ENCODE measurements around the gene USP48.
"Not testable (repeated sequence)": the region's sequence is repeated elsewhere in the genome, so short reads cannot be mapped to it uniquely, and the experiment has no call there.

The USP48 gene

DNA sequence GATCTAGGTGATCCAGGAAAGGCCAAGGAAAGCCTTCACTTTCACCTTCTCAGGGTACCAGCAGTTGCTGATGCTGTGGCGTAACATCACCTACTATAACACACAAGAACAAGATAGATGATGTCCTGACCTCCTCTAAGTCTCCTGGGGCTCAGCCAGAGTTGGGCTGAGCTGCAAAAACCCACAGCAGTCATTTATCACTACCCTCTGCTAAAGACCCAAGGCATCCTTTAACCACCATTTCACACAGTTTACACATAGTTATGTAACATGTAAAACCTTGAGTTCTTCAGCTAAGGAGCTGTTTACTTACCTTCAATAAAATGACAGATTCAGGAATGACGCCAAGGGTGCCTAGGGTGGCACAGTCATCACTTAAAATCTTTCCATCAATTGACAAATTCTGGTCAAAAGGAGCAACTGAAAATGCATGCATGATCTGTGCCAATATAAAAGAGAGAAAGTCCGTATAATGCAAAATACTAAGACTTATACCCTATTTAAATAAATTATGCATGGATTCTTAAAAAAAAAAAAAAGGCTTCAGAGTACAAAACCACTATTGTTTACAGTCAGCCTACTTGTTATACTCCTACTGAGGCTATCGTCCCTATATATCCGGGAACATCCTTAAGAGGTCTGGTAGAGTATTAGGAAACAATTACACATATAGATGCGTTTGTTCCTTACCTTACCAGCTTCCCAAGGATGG lies 93.1 kb downstream of the USP48 start:
- Mint-ChIP-seq H3K4me1 (no peaks in the 10 kb centered on the region), H3K9me3 (no peaks in the 10 kb centered on the region), H3K27ac (no peak overlapping the region), H3K4me3 (no peak overlapping the region), H3K36me3 (ENCODE audit: low read depth) (peaks cover 59% of the 10 kb centered on the region), H3K27me3 (no peaks in the 10 kb centered on the region)
- ATAC-seq (no peak), DNase-seq (no peak)

GRCh38 chr1:21687081-21687529 lies 95.8 kb downstream of the USP48 start:
- Mint-ChIP-seq H3K36me3 (ENCODE audit: low read depth) (peaks cover 50% of the 10 kb centered on the region), H3K9me3 (no peaks in the 10 kb centered on the region), H3K4me3 (no peak overlapping the region), H3K27ac (no peak overlapping the region), H3K4me1 (no peaks in the 10 kb centered on the region), H3K27me3 (no peaks in the 10 kb centered on the region)
- ATAC-seq, result no peak
- no peak for DNase-seq

DNA sequence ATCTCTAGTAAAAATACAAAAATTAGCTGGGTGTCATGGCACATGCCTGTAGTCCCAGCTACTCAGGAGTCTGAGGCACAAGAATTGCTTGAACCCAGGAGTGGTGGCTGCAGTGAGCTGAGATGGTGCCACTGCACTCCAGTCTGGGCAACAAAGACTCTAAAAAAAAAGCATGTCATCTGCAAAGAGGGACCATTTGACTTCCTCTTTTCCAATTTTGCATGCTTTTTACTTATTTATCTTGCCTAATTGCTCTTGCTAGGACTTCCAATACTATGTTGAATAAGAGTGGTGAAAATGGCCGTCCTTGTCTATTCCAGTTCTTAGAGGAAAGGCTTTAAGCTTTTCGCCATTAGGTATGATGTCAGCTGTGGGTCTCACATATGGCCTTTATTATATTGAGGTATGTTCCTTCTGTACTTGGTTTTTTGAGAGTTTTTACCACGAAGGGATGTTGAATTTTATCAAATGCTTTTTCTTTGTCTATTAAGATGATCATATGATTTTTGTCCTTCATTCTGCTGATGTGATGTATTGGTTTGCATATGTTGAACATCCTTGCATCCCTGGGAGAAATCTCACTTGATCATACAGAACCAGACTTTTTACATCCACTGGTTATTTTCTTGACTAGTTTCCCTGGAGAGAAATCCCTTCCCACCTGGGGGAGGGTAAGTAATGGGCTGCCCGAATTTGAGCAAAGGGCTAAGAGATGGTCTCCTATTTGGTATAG lies 96.8 kb downstream of the USP48 start:
- DNase-seq, result no peak
- no peak for ATAC-seq
- no peaks in the 10 kb centered on the region for H3K4me1 Mint-ChIP-seq
- no peaks in the 10 kb centered on the region for H3K27me3 Mint-ChIP-seq
- H3K4me3 Mint-ChIP-seq, result no peak overlapping the region
- no peaks in the 10 kb centered on the region for H3K9me3 Mint-ChIP-seq
- H3K27ac Mint-ChIP-seq, result no peak overlapping the region
- H3K36me3 Mint-ChIP-seq (ENCODE audit: low read depth), result peaks cover 53% of the 10 kb centered on the region

- H3K9me3 Mint-ChIP-seq, result no peaks in the 10 kb centered on the region
- no peaks in the 10 kb centered on the region for H3K4me1 Mint-ChIP-seq
- no peaks in the 10 kb centered on the region for H3K27me3 Mint-ChIP-seq
- H3K4me3 Mint-ChIP-seq, result no peak overlapping the region
- peaks cover 38% of the 10 kb centered on the region for H3K36me3 Mint-ChIP-seq (ENCODE audit: low read depth)
- ATAC-seq (no peak), DNase-seq (no peak)
- H3K27ac Mint-ChIP-seq, result no peak overlapping the region
Measured at GRCh38 chr1:21681426-21681825, 101.5 kb downstream of the USP48 start.

GRCh38 chr1:21680918-21681317 lies 102.0 kb downstream of the USP48 start:
- H3K4me1 Mint-ChIP-seq, result no peaks in the 10 kb centered on the region
- no peak for ATAC-seq
- H3K9me3 Mint-ChIP-seq, result no peaks in the 10 kb centered on the region
- DNase-seq, result no peak
- no peaks in the 10 kb centered on the region for H3K27me3 Mint-ChIP-seq
- no peak overlapping the region for H3K27ac Mint-ChIP-seq
- H3K36me3 Mint-ChIP-seq (ENCODE audit: low read depth), result peaks cover 34% of the 10 kb centered on the region
- H3K4me3 Mint-ChIP-seq, result no peak overlapping the region

GRCh38 chr1:21680381-21680780 lies 102.6 kb downstream of the USP48 start:
- Mint-ChIP-seq H3K9me3 (no peaks in the 10 kb centered on the region), H3K27me3 (no peaks in the 10 kb centered on the region), H3K4me1 (no peaks in the 10 kb centered on the region), H3K27ac (no peak overlapping the region), H3K4me3 (no peak overlapping the region), H3K36me3 (ENCODE audit: low read depth) (peaks cover 29% of the 10 kb centered on the region)
- no peak for ATAC-seq
- no peak for DNase-seq

DNA sequence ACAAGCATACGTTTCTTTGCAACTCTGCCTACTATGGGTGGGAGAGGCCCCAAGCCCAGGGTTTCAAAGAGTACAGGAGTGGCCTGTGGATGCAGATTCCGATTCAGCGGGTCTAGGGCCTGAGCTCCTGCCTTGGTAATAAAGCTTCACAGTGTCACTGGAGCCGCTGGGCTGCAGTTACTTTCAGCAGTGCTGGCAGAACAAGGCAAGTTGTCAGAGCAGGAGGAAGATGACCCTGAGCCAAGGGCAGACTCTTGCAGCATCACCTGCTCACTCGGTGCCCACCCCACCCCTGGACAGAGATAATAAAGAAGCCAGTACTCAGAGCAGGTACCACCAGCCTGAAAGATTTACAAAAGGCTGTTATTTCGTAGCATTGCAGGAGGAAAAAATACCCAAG lies 105.8 kb downstream of the USP48 start:
- Mint-ChIP-seq H3K36me3 (ENCODE audit: low read depth) (peaks cover 14% of the 10 kb centered on the region), H3K4me3 (no peak overlapping the region), H3K9me3 (no peaks in the 10 kb centered on the region), H3K4me1 (no peaks in the 10 kb centered on the region), H3K27me3 (no peaks in the 10 kb centered on the region), H3K27ac (no peak overlapping the region)
- no peak for DNase-seq
- no peak for ATAC-seq

GRCh38 chr1:21674957-21675356 lies 108.0 kb downstream of the USP48 start:
- H3K27ac Mint-ChIP-seq, result no peak overlapping the region
- no peak for DNase-seq
- H3K27me3 Mint-ChIP-seq, result peaks cover 6% of the 10 kb centered on the region
- H3K36me3 Mint-ChIP-seq (ENCODE audit: low read depth), result peaks cover 7% of the 10 kb centered on the region
- no peak for ATAC-seq
- no peak overlapping the region for H3K4me3 Mint-ChIP-seq
- H3K9me3 Mint-ChIP-seq, result no peaks in the 10 kb centered on the region
- no peaks in the 10 kb centered on the region for H3K4me1 Mint-ChIP-seq

- H3K4me1 Mint-ChIP-seq, H3K4me3 Mint-ChIP-seq: not testable (repeated sequence)
Measured at GRCh38 chr1:21673853-21674252, 109.1 kb downstream of the USP48 start.

GRCh38 chr1:21673277-21673780 lies 109.6 kb downstream of the USP48 start:
- Mint-ChIP-seq H3K36me3 (ENCODE audit: low read depth) (peaks cover under 1% of the 10 kb centered on the region), H3K27ac (no peak overlapping the region), H3K4me3 (no peak overlapping the region), H3K4me1 (peaks cover 6% of the 10 kb centered on the region), H3K27me3 (peaks cover 9% of the 10 kb centered on the region), H3K9me3 (no peaks in the 10 kb centered on the region)
- no peak for DNase-seq
- ATAC-seq, result no peak

More at GRCh38 chr1:21673853-21674252, 109.1 kb downstream of the USP48 start:
- ATAC-seq; H3K9me3 Mint-ChIP-seq; H3K27ac Mint-ChIP-seq; H3K27me3 Mint-ChIP-seq; DNase-seq; H3K36me3 Mint-ChIP-seq (ENCODE audit: low read depth): not testable (repeated sequence)

DNA sequence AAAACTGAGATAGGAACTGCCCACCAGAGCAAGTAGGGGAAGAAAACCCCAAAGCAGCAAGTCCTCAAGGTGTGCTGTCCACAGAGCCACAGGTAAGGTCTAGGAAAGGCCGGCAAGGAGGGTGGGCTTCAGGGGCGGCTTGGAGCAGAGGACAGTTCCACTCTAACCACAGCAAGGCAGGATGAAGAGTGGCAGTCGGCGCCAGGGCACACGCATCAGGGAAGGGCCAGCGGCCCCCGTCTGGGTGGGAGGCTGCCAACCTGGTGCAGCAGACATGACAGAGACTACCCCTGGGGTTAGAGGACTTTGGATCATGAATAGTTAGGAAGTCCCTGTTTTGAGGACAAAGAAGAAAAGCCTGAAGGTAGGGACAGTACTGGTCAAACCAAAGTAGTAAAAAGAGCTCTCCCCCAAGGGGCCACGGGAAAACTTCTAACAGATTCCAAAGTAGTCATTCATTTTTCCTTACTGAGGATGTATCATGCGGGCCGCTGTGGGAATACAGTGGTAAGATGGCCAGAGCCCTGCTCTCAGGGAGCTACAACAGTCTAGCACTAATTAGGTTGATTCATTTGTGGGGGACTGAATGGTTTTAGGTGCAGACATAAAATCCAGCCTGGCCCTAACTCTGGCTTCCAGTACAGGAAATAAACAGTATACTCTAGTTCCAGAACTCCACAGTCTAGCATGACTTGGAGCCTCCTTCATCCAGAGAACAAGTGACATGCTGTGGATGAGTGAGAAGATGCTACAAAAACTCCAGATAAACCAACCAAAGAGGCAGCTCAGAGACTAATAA lies 110.3 kb downstream of the USP48 start:
- Mint-ChIP-seq H3K4me1 (peaks cover 6% of the 10 kb centered on the region), H3K4me3 (no peak overlapping the region), H3K27me3 (peaks cover 15% of the 10 kb centered on the region), H3K36me3 (ENCODE audit: low read depth) (no peaks in the 10 kb centered on the region), H3K9me3 (no peaks in the 10 kb centered on the region), H3K27ac (no peak overlapping the region)
- DNase-seq, result no peak
- ATAC-seq, result no peak

DNA sequence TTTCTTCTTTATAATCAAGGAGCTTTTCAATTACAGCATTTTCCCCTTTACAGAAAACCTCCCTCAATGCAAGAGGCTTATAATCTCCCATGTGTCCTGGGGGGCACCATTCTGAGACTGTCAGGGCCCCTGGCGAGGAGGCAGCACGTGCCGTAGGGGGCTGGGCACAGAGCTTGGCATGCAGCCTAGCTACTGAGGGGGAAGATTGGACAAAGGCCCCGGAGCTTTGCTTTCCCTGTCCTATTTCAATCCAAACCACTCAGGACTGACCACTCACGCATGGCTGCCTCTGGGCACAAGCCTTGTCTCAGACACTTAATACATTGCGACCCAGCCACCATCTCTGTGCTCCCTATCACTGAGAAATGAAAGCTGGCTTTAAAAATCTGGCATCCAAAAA lies 111.0 kb downstream of the USP48 start:
- Mint-ChIP-seq H3K27me3 (peaks cover 23% of the 10 kb centered on the region), H3K27ac (no peak overlapping the region), H3K36me3 (ENCODE audit: low read depth) (no peaks in the 10 kb centered on the region), H3K9me3 (no peaks in the 10 kb centered on the region), H3K4me3 (no peak overlapping the region), H3K4me1 (peaks cover 6% of the 10 kb centered on the region)
- DNase-seq (no peak), ATAC-seq (no peak)

GRCh38 chr1:21670956-21671902 lies 111.7 kb downstream of the USP48 start:
- H3K4me3 Mint-ChIP-seq, result no peak overlapping the region
- no peak overlapping the region for H3K27ac Mint-ChIP-seq
- H3K4me1 Mint-ChIP-seq, result peaks cover 9% of the 10 kb centered on the region
- ATAC-seq (no peak), DNase-seq (no peak)
- H3K36me3 Mint-ChIP-seq (ENCODE audit: low read depth), result no peaks in the 10 kb centered on the region
- peaks cover 29% of the 10 kb centered on the region for H3K27me3 Mint-ChIP-seq
- no peaks in the 10 kb centered on the region for H3K9me3 Mint-ChIP-seq

Data from activated naive CD8-positive, alpha-beta T cell treated with anti-CD3 and anti-CD28 coated beads, Interleukin-2, amount 50 U/mL, for 24 hours (primary cell).